GM18870 (cell line): Measurements from ENCODE around the gene SLC25A25.
A peak's percentile ranks its signal among the peaks of the same experiment; 100 is the strongest.

Experiments
- ATAC-seq: cut with Tn5 transposase; IDR thresholded peaks from one replicate; pipeline ENCODE4 v1.9.1; 2021; ENCODE audit warnings: moderate library complexity; ENCODE audit not compliant: unreplicated experiment

Gene SLC25A25

GRCh38 chr9:128072144-128073021, 4.4 kb downstream of the SLC25A25 start:
- no peak for ATAC-seq

- ATAC-seq: no peak
These were observed 5.3 kb downstream of the SLC25A25 start for GRCh38 chr9:128073253-128073886.

GRCh38 chr9:128077847-128078503, 9.9 kb downstream of the SLC25A25 start:
- no peak for ATAC-seq

- ATAC-seq: no peak
These were observed 10.7 kb downstream of the SLC25A25 start for GRCh38 chr9:128078504-128079434.

GRCh38 chr9:128080206-128080605, 12.2 kb downstream of the SLC25A25 start:
- no peak for ATAC-seq

- ATAC-seq: no peak
These were observed 13.0 kb downstream of the SLC25A25 start for GRCh38 chr9:128081056-128081455.

GRCh38 chr9:128082151-128082550, 14.1 kb downstream of the SLC25A25 start:
- ATAC-seq: no peak

GRCh38 chr9:128084746-128085145, 16.7 kb downstream of the SLC25A25 start:
- no peak for ATAC-seq

GRCh38 chr9:128085943-128086342, 17.9 kb downstream of the SLC25A25 start:
- no peak for ATAC-seq

- no peak for ATAC-seq
These were observed 19.2 kb downstream of the SLC25A25 start for GRCh38 chr9:128087262-128087661.

- ATAC-seq: no peak
These were observed 20.4 kb downstream of the SLC25A25 start for GRCh38 chr9:128088253-128088945.

GRCh38 chr9:128089299-128089698, 21.3 kb downstream of the SLC25A25 start:
- ATAC-seq: no peak

- no peak for ATAC-seq
These were observed 23.1 kb downstream of the SLC25A25 start for GRCh38 chr9:128091144-128091543.

- no peak for ATAC-seq
These were observed 23.5 kb downstream of the SLC25A25 start for GRCh38 chr9:128091571-128091970.

- no peak for ATAC-seq
These were observed 24.4 kb downstream of the SLC25A25 start for GRCh38 chr9:128092199-128092977.

GRCh38 chr9:128093011-128093410, 25.0 kb downstream of the SLC25A25 start:
- ATAC-seq: no peak

GRCh38 chr9:128094166-128094949, 26.3 kb downstream of the SLC25A25 start:
- peak; percentile 79 for ATAC-seq

GRCh38 chr9:128094950-128095544, 27.0 kb downstream of the SLC25A25 start:
- no peak for ATAC-seq
